KMS-11 (cell line): ENCODE results near the gene TAF3.

Experiments
- H2AFZ ChIP-seq: fragments of 200-600 bp; sonication (generic); 2 replicates; pipeline ENCODE4 v1.6.1; 2016; ENCODE audit warnings: antibody characterized with exemption, mixed run types, low read depth
- H3K27ac ChIP-seq: fragments of 200-600 bp; sonication (generic); 2 replicates; pipeline ENCODE4 v1.6.1; 2016; ENCODE audit warnings: mild to moderate bottlenecking, mixed run types
- H3K27me3 ChIP-seq: fragments of 200-600 bp; sonication (generic); 2 replicates; pipeline ENCODE4 v1.6.1; 2017; ENCODE audit warnings: mild to moderate bottlenecking, low read depth, mixed run types, moderate library complexity; ENCODE audit not compliant: insufficient read depth
- H3K36me3 ChIP-seq: fragments of 200-600 bp; sonication (generic); 2 replicates; pipeline ENCODE4 v1.6.1; 2017; ENCODE audit warnings: mild to moderate bottlenecking, mixed run types; ENCODE audit not compliant: insufficient read depth
- H3K4me1 ChIP-seq: fragments of 200-600 bp; sonication (generic); 2 replicates; pipeline ENCODE4 v1.6.1; 2016; ENCODE audit warnings: mild to moderate bottlenecking, low read depth, mixed run types; ENCODE audit not compliant: poor library complexity, severe bottlenecking
- H3K4me2 ChIP-seq: fragments of 200-600 bp; sonication (generic); 2 replicates; pipeline ENCODE4 v1.7.0; 2016; ENCODE audit warnings: mild to moderate bottlenecking, mixed run types
- H3K4me3 ChIP-seq: fragments of 200-600 bp; sonication (generic); IDR thresholded peaks from 2 replicates; pipeline ENCODE4 v1.6.1; 2017; ENCODE audit warnings: low read depth, low read length, mixed read lengths; ENCODE audit not compliant: insufficient read depth
- H3K79me2 ChIP-seq: fragments of 200-600 bp; sonication (generic); 2 replicates; pipeline ENCODE4 v1.6.1; 2016; ENCODE audit warnings: low read depth, mixed run types; ENCODE audit not compliant: insufficient read depth
- H3K9ac ChIP-seq: fragments of 200-600 bp; sonication (generic); 2 replicates; pipeline ENCODE4 v1.6.1; 2016; ENCODE audit warnings: mild to moderate bottlenecking, mixed run types
- H4K20me1 ChIP-seq: fragments of 200-600 bp; sonication (generic); 2 replicates; pipeline ENCODE4 v1.6.1; 2016; ENCODE audit warnings: mild to moderate bottlenecking, mixed run types; ENCODE audit not compliant: insufficient read depth
- TF ChIP-seq, protein P1 (sequence below): fragments of 200-600 bp; sonication (generic); conservative IDR thresholded peaks from 2 replicates; pipeline ENCODE4 v1.6.1; 2017; ENCODE audit warnings: low read depth, mild to moderate bottlenecking, antibody characterized with exemption, low read length, moderate library complexity, mixed read lengths

Gene TAF3

DNA sequence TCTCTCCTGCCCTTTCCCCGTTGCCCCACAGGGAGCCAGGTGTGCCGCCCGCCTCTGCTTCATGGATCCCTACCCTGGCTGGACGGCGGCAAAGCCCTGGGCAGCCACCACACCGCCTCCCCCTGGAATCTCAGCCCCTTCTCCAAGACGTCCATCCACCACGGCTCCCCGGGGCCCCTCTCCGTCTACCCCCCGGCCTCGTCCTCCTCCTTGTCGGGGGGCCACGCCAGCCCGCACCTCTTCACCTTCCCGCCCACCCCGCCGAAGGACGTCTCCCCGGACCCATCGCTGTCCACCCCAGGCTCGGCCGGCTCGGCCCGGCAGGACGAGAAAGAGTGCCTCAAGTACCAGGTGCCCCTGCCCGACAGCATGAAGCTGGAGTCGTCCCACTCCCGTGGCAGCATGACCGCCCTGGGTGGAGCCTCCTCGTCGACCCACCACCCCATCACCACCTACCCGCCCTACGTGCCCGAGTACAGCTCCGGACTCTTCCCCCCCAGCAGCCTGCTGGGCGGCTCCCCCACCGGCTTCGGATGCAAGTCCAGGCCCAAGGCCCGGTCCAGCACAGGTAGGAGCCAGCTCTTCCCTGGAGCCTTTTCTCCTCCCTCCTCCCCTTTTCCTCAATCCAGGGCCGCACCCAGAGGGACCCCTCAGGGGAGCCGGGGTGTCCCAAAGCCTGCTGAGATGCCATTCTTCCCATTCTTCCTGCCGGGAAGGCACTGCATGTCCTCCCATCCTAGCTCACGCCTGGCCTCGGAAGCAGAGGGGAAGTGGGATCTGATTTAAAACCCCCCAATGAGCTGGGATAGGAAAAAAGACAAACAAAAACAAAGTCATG lies 240.2 kb downstream of the TAF3 start:
- Histone ChIP-seq H3K27ac (no peak overlapping the region), H3K79me2 (no peaks in the 10 kb centered on the region), H4K20me1 (no peaks in the 10 kb centered on the region), H3K4me2 (no peak overlapping the region), H3K4me3 (no peak overlapping the region), H3K36me3 (no peaks in the 10 kb centered on the region), H3K27me3 (no peaks in the 10 kb centered on the region), H2AFZ (no peak overlapping the region), H3K9ac (no peak overlapping the region), H3K4me1 (no peaks in the 10 kb centered on the region)
- TF ChIP-seq, protein P1, sequence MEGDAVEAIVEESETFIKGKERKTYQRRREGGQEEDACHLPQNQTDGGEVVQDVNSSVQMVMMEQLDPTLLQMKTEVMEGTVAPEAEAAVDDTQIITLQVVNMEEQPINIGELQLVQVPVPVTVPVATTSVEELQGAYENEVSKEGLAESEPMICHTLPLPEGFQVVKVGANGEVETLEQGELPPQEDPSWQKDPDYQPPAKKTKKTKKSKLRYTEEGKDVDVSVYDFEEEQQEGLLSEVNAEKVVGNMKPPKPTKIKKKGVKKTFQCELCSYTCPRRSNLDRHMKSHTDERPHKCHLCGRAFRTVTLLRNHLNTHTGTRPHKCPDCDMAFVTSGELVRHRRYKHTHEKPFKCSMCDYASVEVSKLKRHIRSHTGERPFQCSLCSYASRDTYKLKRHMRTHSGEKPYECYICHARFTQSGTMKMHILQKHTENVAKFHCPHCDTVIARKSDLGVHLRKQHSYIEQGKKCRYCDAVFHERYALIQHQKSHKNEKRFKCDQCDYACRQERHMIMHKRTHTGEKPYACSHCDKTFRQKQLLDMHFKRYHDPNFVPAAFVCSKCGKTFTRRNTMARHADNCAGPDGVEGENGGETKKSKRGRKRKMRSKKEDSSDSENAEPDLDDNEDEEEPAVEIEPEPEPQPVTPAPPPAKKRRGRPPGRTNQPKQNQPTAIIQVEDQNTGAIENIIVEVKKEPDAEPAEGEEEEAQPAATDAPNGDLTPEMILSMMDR, result no peak

DNA sequence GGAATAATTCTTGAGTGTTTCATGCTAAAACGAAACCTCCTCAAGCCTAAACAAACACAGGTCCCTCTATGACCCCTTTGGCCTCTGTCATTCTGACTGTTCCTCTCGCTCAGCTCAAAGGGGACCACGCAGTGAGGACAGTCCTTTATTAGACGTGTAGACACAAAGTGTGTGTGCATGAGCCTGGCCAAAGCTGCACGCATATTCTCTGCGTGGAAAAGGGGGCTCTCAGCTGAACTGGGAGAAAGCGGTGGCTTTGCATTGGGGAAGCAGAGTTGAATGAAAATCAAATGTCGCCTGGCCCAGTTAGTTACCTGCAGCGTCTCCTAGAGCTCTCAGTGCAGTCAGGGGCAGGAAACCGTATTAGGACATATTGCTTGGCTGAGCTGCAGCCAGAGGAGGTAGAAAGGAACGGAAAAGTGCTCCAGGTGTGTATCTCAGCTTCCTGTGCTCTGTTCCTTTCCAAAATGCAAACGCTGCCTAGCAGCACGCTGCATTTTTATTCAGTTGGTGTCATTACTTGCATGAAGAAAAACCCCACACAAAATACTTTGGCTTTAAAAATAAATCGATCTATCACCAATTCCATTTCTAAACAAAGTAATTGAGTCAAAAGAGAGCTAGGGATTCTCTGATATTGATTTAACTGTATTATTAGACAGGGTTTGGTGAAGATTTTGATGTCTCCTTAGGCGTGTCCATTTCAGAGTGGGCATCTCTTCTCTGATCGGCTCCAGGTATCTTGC lies 241.1 kb downstream of the TAF3 start:
- Histone ChIP-seq H3K4me1 (no peaks in the 10 kb centered on the region), H3K4me2 (no peak overlapping the region), H4K20me1 (no peaks in the 10 kb centered on the region), H3K79me2 (no peaks in the 10 kb centered on the region), H3K27me3 (no peaks in the 10 kb centered on the region), H3K9ac (no peak overlapping the region), H2AFZ (no peak overlapping the region), H3K4me3 (no peak overlapping the region), H3K36me3 (no peaks in the 10 kb centered on the region), H3K27ac (no peak overlapping the region)
- TF ChIP-seq, protein P1, result no peak

DNA sequence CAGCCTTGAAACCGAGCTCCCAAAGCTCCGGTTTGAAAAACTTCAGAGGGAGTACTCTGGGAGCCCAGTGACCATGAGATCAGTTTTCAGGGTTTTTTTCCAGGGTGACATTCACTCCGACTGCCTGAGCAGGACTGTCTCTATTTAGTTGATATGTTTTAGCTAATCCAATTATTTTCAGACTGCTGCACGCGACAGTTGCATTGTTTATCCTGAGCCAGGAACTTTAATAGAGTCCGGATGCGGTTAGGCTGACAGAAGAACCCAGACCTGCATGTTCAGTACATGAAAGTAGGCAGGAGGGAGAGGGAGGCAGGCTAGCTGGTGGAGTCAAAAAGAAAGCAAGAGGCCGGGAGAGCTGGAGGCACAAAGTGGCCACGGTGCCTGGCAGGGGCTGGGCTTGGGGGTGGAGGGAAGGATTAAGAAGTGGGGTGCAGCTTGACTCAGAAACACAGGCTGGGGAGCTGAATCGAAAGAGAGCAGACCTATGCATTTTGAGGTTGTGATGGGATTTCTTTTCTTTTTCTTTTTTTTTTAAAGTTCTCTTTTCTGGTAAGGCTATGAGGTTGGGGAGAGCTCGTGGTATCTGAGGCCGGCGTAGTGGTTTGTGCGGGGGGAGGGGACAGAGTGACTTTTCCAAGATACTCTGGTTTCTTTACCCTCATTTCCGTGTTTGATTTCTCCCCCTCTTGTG lies 241.9 kb downstream of the TAF3 start:
- H3K27me3 ChIP-seq, result no peaks in the 10 kb centered on the region
- H3K79me2 ChIP-seq, result no peaks in the 10 kb centered on the region
- no peak overlapping the region for H3K4me3 ChIP-seq

DNA sequence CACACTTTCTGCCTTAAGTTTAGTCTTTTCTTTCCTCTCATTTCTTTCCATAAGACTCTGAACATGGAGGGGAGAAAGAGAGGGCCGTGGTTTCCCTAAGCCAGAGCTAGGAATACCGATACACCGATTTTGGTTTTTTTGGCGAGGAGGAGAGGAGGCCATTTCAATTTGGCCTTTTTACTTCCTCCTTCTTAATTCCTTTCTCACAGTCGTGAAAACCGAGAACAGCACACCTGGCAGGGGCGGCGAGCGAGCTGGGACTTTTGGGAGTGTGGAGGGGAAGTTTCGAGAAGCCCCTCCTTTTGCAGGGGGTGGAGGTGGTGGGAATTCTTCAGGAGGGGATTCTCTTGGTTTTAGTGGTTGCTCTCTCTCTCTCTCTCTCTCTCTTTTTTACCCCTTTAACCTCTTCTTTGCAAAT lies 242.4 kb downstream of the TAF3 start:
- Histone ChIP-seq H3K4me2 (no peak overlapping the region), H3K9ac (no peak overlapping the region), H3K27me3 (no peaks in the 10 kb centered on the region), H2AFZ (no peak overlapping the region), H3K4me3 (no peak overlapping the region), H3K79me2 (no peaks in the 10 kb centered on the region), H3K4me1 (no peaks in the 10 kb centered on the region), H3K27ac (no peak overlapping the region), H4K20me1 (no peaks in the 10 kb centered on the region), H3K36me3 (no peaks in the 10 kb centered on the region)
- TF ChIP-seq, protein P1, result no peak

More for the DNA sequence above, 241.9 kb downstream of the TAF3 start:
- Histone ChIP-seq H2AFZ (no peak overlapping the region), H3K4me2 (no peak overlapping the region), H3K4me1 (no peaks in the 10 kb centered on the region), H4K20me1 (no peaks in the 10 kb centered on the region), H3K36me3 (no peaks in the 10 kb centered on the region), H3K27ac (no peak overlapping the region), H3K9ac (no peak overlapping the region)
- TF ChIP-seq, protein P1, result no peak
